Left renal cortex interstitium (tissue), 4 donors: ENCODE data around the gene EFNA4. TPM values are rescaled to one million over a fixed set of nuclear protein-coding genes. Genes with fewer than 3 reads are reported as not detected.

Experiments
- DNase-seq, 4 donors: peaks; one replicate each; pipeline ENCODE4 v3.0.0-alpha.2; 2013; ENCODE audit warnings: low read depth in 4 of 4, low spot score in 2 of 4, missing footprints in 1 of 4
- polyA plus RNA-seq, 4 donors: library from polyadenylated mRNA; unstranded; fragments of 120-200 nt; gene quantifications; one replicate each; pipeline ENCODE4 v1.2.1, GENCODE V29; 2013; ENCODE audit not compliant: insufficient read length in 4 of 4

Gene EFNA4
- polyA plus RNA-seq, 4 donors, result 18.1 to 24.5 (median 21.3) TPM

DNA sequence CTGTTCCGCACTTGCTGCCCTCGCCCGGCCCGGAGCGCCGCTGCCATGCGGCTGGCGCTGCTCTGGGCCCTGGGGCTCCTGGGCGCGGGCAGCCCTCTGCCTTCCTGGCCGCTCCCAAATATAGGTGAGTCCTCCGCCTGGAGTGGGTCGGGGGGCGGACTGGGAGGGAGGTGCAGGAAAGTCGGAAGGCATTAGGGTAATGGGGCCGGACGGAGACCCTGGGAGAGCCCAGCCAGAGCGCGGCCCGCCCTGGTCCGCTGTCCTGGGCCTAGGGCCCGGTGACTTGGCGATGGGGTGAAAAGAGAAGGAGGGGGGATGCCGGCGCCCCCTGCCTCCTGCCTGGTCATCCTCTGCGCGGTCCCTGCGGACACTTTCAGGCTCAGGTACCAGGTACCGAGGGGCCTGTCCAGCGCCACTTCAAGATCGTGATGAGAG, 12.2 kb upstream of the EFNA4 start:
- DNase-seq, result no peak

DNA sequence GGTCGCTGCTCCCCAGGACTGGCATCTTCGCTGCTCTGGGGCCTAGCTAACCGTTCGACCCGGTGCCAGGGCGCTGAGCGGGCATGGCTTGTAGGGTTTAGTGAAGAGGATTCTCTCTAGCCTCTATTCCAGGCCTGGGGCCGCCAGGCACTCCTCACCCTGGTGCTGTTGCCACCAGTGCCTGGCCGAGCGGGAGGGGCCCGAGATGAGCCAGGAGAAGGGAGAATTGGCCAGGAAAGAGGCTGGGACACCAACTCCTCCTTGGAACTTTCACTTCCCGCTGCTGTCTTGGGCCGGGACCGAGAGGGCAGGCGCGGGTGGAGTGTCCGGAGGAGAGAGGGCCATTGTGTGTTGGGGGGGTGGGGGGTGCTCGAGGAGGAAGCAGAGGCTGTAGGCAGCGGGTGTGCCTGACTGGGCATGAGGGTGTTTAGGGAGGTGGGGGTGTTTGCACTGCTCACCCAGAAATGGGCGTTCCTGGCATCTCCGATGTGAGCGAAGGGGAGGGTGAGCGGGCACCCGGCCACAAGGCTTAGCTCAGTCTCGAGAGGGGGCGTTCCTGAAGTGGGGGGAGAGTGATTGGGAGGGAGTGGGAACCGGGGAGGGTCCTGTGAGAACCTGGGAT, 11.7 kb upstream of the EFNA4 start:
- no peak for DNase-seq

DNA sequence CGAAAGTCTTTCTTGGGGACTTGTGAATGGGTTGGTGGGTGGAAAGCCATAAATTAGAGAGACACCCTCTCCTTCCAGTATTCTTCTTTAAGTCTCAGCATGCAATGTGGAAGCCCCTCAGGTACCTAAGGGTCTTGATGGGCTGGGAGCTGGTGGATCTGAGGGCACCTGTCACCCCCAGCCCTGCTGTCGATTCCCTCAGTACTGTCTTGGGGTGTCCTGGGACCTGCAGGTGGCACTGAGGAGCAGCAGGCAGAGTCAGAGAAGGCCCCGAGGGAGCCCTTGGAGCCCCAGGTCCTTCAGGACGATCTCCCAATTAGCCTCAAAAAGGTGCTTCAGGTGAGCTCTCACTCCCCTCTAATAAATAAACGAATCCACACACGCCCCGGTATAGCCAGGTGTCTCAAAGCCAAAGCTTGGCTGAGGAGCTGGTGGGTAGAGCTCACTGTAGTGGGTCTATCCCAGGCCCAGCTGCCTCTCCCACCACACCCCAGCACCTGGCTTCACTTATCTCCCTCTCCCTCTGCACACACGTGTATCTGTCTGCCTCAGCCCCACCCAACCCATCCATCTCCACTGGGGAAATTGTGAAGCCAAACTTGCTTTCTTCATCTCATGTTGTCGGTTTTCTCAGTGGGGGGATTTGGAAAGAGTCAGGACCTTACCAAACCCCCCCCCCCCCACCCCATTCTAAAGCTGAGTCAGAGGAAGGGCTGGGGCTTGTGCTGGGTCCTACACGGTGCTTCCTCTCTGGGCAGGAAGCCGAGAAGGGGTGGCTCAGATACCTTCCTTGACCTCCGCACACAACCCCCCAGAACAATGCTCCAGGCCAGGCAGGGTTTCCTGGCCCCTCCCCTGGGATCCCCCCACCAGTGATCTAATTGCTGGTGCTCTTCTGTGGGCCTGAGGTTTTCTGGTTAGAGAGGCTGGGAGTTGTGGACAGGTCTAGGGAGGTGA, 10.8 kb upstream of the EFNA4 start:
- no peak for DNase-seq

DNA sequence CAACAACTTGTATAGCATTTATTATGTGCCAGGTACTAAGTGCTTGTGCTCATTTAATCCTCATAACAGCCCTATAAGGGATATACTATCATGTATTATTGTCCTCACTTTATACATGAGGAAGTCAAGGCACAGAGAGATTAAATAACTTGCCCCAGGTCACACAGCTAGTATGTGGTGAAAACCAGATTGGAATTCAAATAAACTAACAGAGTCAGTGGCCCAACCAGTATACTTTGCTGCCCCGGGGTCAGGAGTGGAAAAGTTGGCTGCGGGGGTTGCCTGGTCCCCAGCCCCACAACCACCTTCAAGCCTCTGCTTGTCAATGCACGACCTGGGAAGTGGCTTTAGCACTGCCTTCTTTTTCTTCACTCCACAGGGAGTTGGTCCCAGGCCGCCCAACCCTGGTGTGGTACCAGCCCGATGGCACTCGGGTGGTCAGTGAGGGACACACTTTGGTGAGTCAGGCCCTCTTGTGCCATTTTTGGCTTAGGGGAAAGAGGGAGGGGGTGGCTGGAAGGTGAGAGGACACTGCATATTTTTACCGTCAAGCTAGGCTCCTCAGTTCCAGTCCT, 9.9 kb upstream of the EFNA4 start:
- DNase-seq, result no peak

DNA sequence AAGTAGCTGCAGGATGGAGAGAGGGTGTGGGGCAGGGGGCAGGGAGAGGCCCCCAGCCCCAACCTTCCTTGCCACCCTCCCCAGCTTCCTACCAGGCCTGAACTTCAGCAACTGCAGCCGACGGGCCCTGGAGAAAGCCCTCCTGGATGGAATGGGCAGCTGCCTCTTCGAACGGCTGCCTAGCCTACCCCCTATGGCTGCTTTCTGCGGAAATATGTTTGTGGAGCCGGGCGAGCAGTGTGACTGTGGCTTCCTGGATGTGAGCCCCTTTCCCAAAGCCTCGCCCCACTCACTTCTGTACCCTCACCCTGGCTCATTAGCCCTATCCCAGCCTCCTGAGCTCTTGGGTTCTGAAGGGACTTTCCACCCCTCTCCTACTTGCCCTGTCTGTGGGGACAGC, 6.4 kb upstream of the EFNA4 start:
- no peak for DNase-seq

DNA sequence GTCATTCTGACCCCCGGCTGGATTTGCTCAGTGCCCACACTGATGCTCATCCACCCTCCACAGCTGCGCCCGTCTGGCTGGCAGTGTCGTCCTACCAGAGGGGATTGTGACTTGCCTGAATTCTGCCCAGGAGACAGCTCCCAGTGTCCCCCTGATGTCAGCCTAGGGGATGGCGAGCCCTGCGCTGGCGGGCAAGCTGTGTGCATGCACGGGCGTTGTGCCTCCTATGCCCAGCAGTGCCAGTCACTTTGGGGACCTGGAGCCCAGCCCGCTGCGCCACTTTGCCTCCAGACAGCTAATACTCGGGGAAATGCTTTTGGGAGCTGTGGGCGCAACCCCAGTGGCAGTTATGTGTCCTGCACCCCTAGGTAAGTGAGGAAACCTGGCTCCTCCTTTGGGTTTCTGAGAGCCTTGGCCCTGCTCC, 5.7 kb upstream of the EFNA4 start:
- DNase-seq, result no peak

DNA sequence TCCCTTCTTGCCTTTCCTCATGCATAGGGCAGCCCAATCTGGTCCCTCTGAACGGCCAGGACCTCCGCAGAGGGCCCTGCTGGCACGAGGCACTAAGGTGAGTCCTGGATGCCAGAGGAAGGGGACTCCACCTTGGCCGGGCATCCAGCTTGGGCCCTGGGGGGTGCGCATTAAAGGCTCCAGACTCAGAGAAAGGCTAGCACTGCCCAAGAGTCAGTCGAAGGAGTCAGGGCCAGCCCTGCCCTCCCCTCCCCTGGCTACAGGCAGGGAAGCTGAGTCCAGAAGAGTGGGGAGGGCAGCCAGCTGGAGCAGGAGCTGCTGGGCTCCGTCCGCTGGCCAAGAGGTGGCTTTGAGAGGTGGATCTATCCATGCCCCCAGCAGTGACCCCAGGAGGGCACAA, 2.8 kb upstream of the EFNA4 start:
- DNase-seq, result no peak

DNA sequence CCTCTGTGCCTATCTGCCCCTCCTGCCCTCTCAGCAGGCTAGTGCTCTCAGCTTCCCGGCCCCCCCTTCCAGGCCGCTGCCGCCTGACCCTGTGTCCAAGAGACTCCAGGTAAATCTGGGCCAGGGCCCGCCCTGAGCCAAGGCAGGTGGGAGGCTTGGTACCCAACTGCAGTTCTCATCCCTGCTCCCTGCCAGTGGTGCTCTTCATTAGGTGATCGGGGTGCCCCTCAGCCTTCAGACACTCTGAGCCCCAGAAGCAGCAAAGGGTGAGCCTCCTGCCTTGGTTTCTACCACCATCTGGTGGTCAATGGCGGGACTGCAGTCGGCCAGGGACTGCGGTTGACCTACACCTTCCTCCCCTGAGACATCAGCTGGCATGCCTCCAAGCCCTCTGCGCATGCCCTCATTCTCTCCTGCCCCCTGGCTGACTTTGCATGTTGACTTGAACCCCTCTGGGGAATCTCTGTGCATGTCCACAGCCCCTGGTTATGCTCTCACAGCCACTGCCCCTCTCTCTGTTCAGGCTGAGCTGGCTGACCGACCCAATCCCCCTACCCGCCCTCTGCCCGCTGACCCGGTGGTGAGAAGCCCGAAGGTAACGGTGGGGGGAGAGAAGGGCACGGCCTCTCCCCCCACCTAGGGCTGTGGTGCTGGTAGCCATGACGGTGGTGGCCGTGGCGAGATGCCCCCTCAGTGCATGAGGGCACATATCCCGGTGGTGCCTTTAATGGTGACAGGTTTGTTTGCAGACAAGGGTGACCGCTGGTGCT, 2.0 kb upstream of the EFNA4 start:
- DNase-seq, result no peak

DNA sequence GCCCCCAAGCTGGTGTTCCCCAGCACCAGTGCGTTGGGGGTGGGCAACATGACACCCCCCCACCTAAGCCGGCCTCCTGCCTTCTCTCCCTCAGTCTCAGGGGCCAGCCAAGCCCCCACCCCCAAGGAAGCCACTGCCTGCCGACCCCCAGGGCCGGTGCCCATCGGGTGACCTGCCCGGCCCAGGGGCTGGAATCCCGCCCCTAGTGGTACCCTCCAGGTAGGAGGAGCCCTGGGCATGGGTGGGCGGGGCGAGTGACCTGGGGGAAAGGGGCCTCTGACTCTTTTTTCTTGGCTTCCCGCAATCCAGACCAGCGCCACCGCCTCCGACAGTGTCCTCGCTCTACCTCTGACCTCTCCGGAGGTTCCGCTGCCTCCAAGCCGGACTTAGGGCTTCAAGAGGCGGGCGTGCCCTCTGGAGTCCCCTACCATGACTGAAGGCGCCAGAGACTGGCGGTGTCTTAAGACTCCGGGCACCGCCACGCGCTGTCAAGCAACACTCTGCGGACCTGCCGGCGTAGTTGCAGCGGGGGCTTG, 1.3 kb upstream of the EFNA4 start:
- no peak for DNase-seq

DNA sequence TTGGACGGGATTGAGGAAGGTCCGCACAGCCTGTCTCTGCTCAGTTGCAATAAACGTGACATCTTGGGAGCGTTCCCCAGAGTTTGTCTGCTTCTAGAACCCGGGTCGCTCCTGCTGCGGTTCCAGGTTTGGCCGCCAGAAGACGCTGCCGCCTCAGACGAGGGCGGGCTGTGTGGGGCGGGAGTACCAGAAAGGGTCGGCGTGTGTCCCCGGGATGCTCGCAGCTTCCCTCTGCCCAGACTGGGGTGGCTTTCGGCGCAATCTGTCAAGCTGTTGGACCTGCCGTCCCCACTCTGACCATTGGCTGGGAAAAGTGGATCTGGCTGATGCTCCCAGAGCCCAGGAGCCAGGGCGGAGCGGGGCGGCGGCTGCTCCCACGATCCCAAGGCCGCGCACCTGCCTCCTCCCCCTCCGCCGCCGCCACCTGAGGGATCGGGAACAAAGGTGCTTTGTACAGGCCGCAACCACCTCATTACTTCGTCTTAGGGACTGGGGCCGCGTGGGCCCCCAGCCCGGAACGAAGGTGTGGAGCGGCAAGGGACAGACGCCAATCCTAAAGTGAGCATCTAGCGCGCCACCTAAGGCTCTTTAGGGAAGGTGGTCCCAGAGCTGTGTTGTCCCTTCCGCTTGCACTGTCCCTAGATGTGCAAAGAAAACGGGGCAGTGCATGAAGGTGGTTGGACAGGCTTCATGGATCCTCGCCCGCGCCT, 683 bp upstream of the EFNA4 start:
- DNase-seq, result no peak

DNA sequence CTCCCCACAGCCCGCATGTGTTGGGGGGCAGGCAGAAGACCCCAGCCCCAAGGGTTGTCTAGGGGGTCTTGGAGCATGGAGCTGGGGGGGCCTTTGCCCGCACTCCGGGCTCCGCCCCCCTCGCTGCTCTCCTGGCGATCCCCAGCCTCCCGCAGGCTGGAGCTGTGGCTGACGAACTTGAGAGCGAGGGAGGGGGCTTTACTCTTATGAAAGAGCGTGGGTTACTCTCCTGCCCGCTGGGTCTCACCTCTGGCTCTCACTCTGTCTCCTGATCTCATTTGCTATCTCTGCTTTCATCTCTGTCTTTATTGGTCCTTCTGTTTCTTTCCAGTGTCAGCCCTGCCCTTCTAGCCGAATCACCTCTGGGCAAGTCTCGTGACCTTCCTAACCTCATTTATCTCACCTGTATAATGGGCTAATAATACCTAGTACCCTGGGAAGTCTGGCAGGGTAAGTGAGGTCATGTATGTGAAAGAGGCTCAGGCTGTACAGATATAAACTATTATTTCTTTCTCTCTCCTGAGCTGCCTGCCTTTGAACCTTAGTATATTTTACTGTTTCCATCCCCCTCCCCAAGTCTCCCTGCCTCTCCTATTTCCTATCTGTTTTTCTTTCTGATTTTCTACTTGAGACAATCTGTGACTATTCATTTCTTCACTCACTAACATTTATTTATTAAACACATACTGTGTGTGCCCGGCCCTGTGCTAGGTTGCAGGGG, 731 bp downstream of the EFNA4 start:
- no peak for DNase-seq

DNA sequence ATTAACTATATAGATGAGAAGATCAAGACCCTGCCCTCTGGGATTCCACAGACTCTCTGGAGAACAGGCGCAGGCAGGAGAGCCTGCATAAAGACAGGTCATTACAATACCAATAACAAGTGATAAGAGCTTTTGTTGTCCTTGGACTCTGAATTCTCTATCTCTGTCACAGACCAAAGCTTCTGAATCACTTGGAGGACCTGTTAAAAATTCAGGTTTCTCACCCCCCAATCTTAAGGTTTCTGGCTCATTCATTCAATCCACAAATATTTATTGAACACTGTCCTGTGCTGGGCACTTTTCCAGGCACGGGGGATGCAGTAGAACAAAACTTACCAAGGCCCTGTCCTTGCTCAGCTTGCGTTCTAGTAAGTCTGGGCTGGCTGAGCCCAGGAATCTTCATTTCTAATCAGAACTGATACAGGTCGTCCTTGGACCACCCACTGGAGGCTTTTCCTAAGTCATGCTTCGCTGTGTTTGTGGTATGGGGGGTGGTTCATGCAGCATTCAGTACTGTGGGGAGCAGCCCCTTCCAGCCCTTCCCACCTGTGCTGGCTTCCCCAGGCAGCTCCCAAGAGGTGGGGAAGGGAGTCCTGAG, 1.4 kb downstream of the EFNA4 start:
- DNase-seq, result no peak

DNA sequence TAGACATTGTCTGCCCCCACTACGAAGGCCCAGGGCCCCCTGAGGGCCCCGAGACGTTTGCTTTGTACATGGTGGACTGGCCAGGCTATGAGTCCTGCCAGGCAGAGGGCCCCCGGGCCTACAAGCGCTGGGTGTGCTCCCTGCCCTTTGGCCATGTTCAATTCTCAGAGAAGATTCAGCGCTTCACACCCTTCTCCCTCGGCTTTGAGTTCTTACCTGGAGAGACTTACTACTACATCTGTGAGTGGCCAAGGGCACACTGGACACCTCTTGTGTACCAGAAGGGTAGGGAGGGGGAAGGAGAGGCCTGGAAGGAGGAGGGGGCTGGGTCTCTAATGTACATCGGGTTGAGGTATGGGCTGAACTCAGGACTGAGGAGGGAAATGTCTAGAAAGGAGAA, 3.2 kb downstream of the EFNA4 start:
- DNase-seq, result no peak

DNA sequence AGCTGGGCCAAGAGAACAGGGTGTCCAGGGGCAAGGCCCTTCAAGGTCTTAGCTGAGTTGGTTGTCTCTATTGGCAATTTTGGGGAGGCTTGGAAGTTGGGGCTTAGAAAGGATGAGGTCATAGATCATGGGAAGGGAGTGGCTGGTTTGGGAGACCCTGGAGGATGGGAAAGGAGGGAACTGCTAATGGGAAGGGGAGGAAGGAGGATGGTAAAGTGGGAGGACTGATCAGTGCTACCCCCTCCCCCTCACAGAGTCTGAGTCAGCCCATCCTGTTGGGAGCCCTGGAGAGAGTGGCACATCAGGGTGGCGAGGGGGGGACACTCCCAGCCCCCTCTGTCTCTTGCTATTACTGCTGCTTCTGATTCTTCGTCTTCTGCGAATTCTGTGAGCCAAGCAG, 5.1 kb downstream of the EFNA4 start:
- no peak for DNase-seq

DNA sequence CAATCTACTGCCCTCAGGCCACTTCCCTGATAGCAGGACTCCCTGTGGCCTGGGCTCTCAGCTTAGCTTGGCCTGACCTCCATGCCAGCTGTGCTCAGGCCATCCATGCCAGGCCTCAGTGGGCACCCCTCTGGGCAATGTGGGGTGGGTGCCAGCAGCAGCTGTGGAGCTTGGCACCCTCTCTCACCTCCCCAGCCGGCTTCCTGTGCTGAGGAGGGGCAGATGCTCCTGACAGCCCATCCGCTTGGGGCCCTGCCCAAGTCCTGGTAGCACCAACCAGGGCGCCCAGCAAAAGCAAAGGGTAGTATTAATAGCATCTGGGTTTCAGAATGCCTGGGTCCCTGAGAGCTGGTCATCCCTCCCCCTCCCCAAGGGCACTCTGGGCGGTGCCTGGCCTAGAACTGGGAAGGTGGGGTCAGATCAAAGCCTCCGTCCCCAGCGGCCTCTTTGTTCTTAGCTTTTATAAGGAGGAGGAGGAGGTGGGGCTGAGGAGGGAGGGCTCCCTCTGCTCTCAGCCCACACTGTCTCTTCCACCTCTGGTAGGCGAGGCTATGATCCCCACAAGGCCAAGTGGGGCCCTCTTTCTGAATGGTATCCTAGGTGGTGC, 6.1 kb downstream of the EFNA4 start:
- no peak for DNase-seq

DNA sequence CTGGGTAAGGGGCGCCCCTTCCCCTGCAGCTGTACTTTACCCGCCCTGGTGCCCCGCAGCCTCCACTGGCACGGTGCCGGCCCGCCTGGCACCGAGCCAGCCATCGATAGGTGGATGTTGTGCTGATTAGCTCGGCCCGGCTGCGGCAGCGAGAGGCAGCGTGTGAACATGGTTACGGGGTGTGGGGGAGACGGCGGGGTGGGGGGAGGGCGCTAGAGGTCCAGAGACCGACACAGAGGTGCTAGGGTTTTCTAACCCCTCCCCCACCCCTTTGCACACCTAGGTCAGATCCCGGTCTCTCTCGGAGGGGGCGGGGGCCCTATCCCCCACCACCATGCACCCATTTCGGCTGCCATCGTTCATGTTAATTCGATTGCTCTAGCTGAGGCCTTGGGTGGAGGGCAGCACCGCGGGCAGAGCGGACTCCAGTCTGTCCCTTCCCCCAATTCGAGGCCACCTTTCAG, 6.7 kb downstream of the EFNA4 start:
- DNase-seq, result no peak

DNA sequence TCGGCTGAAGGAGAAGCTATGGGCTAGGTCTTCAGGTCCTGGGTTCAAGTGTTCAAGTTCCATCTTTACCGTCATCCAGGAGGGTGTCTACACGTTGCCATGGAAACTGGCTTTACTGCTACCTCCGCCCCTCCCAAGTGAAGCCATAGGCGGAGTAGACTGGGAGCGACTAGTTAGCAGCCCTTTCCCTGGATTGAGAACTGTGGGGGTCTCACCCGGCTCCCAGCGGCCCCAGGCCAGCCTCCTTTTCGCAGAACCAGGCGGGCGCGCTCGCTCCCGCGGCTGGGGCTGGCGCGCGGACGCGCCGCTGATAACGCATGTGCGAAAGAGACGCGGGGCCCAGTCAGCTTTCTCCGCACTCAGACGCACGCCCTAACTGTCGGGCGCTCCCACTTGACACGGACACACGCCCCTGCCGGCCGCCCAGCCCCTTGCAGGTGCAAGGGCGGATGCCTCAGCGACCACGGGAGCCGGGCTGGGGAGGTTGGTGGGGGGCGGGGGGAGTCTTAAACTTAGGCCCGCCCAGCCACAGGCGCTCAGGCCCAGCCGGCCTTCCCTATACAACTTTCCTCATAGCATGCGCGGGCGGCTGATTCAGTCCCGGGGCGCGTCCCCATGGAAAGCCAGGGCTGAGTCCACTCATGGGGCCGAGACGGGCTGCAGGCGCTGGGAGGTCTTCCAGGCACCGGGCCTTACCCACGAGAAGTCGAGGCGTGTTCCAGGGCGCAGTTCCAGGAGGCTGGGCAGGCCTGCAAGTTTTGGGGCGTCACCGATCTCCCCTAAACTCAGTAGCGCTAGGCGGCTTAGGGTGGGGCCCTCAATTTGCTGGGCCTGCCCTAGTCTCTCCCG, 7.4 kb downstream of the EFNA4 start:
- no peak for DNase-seq

DNA sequence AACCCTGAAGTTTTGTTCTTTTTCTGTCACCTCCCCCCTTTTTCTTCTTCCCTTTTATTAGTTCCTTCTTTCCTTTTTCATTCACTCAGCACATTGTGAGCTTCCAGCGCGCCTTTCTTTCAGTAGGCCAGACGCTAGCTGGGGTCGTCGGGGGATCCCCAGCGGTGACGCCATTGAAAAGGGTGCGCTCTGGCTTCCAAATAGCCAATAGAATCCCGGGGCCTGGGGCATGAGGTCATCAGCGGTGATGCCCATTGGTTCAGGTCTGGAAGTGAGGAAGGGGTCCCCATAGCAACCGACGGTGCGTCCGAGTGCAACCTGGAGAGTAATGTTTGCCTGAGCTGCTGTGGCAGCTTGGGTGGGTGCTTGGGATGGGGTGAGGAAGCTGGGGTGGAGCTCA, 8.2 kb downstream of the EFNA4 start:
- DNase-seq, result no peak
